ENCODE data around the gene TMPRSS3.

TMPRSS3 gene

DNA sequence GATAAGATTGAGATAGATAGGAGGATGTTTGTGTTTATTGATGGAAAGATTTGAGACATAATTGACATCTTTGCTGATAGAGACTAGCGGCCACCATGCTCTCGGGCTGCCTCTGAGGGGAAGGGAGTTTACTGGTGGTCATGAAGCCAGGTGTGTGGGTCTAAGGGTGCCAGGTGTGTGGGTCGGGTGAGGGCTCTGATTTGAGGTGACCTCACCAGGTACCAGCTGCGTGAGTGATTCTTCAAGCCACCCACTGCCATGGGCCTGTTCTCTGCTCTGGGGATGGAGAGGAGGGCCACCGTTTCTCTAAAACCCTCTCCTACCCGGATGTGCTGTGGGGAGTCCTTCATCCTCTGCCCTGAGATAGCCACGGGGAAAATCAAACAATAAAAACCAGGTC lies 11.0 kb upstream of the TMPRSS3 start:
- no peak for DNase-seq

DNA sequence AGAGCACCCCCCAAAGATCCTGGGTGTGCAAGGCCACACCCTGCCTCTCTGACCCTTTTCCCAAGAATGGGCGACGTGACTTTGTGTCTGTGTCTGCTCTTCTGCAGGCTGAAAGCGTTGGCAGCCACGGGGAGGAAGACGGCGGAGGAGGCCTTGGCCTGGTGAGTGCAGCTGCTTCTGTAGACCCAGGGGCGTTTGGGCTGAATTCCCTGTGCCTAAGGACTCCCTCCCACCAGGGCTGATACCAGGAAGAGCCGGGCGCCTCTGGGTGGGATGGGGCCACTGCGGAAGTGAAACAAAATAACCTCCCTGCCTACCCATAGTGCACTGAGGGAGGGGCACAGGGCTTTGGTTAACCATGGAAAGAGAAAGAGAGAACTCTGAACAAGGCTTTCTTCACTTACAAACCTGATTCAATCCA lies 10.4 kb upstream of the TMPRSS3 start:
- peak; percentile 67 to 79 for DNase-seq

DNA sequence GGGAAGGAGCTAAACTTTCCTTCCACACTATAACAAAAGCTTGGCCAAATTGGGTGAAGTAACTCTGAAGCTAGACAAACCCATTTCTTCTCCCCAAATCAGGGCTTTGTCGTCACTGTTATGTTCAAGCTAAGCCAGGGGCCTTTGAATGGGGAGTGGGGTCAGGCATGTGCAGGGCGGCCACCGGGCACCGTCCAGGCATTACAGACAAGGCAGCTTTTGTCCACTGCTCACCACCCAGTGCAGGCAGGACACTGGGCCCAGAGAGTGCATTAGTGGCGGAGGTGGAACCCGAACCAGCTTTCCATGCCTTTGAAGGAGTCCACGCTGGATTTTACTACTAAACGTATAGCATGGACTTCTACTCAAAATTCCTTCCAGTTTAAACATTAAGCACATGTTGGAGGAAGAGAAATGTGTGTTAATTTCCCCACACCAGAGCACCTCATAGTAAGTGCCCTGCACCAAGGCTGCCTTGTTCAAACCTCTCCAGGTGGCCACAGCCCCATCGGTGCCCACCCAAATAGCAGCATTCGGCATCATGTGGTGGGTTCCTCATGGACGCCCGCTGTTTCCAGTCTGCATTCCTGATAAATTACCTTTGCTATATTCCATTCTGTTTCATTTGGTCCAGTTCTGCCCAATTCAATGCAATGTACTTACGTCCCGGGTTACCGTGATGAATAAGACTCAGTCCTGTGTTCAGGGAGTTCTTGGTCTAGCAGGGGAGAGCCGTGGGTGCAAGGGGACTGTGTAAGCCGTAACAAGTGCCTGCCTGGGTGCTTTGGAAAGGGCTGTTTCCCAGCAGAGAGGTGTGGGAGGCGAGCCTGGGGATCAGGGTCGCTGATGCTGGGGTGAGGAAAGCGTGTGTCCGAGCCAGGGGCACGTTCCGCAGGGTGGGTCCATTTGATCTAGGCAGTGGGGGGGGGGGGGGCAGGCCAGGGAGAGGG lies 9.5 kb upstream of the TMPRSS3 start:
- DNase-seq: peak; percentile 48 to 54

DNA sequence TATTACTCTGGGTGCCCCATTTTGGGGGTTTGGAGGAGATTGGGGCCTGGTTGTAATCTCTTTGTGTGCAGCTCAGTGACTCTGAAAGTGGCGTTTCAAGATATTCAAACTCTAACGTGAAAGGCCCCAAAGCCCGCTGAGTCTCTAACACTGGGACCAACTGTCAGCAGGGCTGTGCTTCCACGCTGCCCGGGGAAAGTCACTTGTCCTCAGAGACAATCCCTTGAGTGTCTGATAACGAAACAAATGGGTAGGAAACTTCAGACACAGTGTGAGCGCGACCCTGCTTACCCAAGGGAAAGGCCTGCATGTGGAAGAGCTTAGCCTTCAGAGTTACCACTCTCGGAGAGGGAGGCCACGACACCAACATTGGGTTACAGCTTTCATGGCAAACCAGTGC lies 8.7 kb upstream of the TMPRSS3 start:
- DNase-seq: peak; percentile 36 to 55

DNA sequence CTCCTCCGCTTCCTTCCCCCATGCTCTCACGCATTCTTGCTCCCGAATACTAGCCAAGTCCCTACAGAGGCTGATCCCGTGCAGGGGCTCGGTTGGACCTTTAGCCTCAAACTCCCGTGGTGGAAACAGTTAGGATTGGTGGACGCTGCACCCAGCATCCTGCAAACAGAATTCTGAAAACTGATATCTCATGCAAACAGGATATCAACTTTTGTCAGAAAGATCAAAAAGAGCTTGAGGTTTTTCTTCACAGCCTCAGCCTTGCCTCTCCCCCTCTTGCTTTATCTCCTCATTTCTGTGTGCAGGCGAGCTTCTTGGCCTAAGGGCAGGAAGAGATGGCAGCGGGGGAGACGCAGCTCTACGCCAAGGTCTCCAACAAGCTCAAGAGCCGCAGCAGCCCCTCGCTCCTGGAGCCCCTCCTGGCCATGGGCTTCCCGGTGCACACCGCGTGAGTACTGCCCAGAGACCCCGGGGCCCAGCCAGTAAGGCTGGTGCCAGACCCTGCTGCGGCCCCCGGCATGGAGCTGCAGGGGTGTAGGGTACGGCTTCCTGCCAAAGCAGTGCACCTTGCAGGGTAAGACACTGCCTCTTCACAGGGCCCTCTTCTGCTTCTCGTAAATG lies 7.9 kb upstream of the TMPRSS3 start, which contains the start of gene UBASH3A:
UBASH3A (plus strand) TSS at position 292 of the 621 bp plus-strand sequence; CDS start at position 336, 44 bp downstream.
- DNase-seq: peak in 1 of 2 experiments; percentile 43

DNA sequence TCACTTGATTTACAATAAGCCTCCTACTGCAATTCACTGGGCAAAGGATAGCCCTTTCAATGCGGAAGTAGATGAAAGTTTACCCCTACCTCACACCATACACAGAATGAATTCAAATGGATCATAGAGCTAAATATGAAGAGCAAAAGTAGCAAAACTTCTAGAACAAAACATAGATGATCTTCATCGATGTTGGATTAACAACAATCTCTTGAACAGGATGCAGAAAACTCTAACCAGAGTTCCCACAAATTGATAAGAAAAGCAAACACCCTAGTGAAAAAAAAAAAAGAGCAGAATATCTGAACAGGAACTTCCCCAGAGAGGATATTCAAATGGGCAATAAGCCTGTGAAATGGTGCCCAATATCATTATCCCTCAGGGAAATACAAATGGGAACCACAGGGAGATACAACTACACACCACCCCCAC lies 6.0 kb upstream of the TMPRSS3 start:
- DNase-seq: no peak

DNA sequence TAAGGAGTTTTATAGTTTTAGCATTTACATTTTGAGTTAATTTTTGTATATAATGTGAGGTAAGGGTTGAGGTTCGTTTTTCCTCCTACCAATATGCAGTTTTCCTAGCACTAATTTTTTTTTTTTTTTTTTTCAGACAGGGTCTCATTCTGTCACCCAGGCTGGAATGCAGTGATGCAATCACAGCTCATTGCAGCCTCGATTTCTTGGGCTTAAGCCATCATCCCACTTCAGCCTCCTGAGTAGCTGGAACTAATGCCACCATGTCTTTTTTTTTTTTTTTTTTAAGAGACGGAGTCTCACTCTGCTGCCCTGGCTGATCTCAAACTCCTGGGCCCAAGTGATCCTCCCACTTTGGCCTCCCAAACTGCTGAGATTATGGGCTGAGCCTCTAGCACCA lies 5.3 kb upstream of the TMPRSS3 start:
- DNase-seq: no peak

DNA sequence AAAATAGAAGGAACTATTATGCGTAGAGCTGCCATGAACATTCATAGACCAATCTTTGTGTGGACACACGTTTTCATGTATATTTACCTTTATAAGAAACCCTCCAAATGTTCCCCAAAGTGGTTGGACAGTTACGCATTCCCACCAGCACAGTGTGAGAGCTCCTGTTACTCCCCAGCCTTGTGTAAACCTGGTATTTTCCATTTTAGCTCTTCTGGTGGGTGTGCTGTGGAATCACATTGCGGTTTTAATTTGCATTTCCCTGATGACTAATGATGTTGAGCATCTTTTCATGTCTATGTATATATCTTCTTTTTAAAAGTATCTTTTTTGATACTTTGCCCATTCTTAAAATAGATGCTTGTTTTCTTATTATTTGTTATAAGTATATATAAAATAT lies 4.7 kb upstream of the TMPRSS3 start:
- no peak for DNase-seq

DNA sequence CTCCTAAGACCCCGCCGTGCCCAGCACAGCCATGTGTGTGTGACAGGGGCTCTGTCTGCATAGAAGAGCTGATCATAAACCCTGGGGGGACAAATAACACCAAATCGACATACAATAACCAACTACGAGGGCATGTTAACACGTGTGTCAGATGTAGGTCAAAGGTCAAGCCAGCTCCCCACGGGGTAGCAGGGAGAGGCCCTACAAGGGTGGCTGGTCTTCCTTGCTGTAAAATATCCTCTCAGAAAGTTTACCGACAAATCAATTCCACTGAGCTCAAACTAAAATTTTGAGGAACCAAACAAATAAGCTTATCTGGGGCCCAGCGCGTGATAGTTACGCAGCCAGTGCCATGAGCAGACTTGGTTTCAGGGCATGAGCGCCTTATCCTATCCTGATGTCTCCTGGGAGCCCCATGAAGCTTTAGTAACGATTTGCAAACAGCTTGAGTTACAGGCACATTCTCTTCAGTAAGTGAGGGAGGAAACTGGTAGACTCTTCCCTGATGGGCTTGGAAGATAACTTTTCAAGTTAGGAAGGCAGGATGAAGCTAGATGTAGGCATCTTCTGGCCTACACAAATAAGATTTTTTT lies 2.7 kb upstream of the TMPRSS3 start:
- DNase-seq: no peak

DNA sequence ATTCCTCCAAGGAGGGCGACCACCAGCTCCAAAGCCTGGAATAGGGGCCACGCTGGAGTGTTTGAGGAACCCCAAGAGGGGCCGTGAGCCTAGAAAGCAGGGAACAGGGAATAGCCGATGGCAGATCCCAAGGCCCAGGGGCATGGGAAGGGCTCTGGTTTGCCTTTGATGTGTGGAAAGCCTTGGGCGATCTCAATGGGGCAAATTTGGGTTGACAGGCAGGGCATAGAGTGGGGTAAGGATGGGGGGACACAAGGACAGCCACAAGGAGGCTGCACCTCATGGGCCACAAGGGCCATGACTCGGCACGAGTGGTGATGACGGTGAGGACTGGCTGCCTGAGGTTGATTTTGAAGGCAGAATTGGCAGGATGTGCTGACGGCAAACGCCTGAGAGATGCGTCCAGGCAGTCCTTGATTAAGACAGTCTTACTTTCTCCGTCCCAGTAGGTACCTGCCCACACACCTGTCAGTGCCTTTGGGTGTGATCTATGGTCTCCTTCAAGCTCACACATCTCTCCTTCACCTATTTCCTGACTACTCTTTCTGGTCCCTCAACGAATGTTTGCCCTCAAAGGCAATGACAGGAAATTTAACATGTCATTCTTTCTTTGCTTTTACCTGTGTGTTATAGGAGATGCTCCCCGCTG lies 2.0 kb upstream of the TMPRSS3 start:
- no peak for DNase-seq

DNA sequence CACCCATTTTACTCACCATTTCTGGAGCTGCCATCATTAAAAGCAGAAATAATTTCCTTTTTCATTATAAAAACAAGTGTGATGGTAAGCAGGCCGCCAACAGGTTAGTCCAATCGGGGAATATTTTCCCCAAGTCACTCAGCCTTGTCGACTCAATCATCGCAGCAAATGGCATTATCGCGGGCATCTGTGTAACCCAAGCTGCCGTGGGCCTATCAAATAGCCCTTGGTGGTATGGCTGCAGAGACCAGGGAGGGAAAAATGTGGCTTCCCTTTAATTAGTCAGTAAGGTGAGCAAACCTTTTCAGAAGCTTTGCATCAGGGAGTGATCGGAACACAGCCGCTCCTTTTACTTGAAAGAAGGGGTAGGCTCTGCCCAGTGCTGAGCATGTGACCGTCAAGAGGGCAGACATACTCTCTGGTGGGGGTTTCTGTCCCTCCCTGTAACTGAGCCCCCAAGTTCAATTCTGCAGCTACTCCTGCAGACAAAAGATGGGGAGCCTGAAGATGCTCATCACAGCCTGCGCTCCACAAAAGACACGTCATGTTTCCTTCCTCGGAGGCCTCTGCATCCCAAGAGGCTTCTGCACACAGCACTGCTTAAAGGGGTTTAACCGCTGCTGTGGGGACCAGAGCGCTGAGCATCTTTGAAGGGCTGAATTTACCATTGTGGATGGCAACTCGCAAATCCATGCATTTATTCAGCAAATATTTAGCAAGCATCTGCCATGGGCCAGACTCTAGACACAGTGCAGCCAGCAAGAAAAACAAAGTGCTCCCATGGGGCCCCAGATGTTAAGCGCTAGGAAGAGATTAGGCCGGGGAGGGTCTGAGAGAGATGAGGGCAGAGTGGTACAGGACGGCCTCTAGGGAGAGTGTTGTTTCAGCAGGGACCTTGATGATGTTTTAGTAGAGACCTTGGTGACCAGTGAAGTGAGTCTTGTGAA lies 1.2 kb upstream of the TMPRSS3 start:
- no peak for DNase-seq

DNA sequence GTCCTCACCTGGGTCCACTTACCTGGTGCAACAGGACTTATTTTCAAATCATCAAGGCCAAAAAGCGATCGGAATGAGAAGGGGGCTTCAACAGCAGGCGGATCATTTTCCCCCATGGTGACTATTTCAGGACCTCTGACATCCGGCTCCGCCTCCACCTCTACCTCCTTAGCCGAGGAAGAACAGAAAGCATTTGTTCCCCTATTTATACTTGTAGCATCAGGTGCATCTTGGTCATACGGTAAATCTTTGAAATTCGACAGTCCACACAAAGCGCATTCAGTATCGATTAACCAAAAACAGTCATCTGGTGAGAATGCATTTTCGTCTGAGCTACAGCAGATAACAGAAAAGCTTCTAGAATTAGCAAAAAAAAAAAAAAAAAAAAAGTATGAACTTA lies 550 bp downstream of the TMPRSS3 start:
- DNase-seq: no peak

DNA sequence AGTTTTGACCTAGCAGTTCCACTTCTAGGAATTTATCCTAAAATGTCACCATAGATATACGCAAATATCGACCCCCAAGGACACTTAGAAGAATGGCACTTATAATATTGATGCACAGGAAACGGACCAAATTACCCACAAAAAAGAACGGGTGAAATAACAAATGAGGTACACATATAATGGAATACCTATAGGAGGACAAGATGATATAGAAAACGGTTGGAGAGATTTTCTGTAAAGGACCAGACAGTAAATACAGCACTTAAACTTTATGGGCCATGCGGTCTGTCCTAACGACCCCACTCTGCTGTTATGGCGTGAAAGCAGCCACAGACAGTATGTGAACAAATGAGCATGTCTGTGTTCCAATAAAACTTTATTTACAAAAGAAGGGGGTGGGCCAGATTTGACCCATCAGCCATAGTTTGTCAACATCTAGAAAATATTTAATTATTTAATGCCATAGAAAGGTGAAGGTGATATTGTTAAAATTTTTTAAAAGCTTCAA lies 2.4 kb downstream of the TMPRSS3 start:
- DNase-seq: no peak

DNA sequence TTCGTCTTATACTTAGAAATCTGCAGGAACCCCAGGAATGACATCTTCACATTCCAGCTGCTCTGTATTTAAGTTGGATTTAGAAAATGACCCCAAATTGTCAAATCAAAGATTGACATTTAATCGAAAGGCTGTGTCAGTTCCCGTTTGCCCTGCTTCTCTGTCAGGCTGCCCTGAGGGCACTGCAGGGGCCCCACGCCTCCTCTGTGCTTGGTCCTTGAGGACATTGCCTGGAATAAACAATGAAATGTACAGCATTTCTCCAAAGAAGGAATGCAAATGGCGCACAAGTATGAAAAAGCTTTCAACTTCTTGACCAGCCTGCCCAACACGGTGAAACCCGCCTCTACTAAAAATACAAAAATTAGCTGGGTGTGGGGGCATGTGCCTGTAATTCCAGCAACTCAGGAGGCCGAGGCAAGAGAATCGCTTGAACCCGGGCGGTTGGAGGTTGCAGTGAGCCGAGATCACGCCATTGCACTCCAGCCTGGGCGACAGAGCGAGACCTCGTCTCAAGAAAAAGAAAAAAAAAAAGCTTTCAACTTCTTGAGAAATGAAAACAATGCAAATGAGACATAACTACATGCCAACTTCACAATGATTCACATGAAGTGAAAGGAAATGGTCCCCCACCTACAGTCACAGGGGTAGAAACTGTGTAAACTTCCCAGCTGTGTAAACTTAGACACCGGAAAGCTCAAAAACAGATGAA lies 3.0 kb downstream of the TMPRSS3 start:
- DNase-seq: peak in 1 of 2 experiments; percentile 33

DNA sequence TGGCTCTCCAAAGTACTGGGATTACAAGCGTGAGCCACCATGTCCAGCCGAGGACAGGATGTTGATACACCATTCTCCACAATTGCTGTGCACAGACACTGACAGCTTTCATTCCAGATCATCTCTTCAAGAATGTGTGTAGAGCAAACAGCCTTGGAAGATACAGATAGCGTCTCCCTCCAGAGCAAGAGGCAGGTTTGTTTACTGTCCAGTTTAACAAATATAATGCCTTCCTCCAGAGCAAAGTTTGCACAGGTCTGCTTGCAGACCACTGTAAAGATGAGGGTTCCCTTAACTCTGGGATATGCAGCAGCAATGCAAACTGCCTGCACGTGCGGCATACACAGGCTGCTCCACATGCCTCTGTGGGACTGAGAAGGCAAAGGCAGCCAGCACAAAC lies 4.6 kb downstream of the TMPRSS3 start:
- no peak for DNase-seq

DNA sequence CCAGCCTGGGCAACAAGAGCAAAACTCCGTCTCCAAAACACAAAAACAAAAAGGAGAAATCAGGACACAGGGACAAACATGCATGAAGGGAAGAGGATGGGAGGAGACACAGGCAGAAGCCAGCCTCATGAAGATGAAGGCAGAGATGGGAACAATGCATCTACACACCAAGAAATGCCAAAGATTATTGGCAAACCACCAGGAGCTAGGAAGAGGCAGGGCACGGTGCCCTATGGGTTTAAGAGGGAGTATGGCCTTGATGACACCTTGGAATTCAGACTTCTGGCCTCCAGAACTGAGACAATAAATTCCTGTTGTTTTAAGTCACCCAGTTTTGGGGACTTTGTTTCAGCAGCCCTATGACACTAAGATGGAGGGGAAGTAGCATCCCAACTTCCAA lies 5.2 kb downstream of the TMPRSS3 start:
- DNase-seq: no peak

DNA sequence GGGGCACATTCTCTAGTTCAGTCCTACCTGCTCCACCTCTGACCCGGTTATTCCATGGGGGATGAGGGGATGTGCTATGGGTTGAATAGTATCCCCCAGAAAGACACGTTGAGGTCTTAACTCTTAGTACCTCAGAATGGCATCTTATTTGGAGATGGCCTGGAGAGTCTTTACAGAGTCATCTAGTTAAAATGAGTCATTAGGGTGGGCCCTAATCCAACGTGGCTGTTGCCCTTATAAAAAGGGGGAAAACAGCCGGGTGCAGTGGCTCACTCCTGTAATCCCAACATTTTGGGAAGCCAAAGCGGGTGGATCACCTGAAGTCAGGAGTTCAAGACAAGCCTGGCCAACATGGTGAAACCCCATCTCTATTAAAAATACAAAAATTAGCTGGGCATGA lies 5.7 kb downstream of the TMPRSS3 start:
- DNase-seq: no peak

DNA sequence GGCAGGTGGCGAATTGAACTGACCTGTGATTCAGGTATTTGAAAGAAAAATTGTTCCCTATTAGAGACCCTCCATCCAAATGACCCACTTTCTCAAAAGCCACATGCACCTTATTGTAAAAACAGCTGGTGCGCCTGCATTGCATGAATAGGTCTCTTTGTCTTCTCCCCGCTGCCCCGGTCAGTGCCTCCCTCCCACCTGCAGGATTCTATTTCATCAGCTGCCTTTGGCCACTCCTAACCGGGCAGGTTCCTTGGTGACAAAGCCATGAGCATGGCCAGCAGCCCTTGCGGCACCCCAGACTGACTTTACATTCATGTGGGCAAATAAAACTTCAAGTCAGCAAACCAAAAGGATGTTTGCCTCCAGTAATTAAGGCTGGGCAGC lies 6.4 kb downstream of the TMPRSS3 start:
- DNase-seq: no peak

DNA sequence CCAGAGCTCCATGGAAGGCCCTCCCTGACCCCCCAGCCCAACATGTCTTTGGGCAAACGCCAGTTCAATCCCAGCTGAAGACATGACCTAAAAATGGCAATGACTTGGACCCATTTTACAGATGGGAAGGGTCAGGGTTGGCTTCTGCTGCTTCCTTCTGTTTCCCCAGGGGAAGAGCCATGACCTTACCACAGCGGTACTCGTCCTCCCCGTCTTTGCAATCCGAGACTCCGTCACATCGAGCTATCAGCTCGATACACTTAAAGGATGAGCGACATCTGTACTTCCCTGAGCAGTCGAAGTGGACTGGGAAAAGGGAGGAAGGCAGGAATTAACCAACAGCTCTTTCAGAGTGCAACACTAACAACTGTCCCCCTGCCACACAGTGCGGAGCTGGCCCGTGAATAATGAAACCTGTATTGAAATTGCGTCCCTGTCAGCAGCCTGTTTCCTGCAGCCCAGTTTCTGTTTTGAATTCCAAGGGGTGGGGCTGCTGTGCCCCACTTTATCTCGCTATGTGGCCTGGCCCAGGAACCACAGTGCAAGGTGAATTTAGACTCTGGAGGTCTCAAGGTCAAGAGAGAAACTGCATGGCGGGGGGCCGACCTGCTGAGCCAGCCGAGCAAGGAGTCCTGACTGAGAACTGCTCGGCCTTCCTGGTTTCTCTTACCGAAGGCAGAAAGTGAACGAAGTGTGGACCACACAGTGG lies 7.0 kb downstream of the TMPRSS3 start:
- no peak for DNase-seq

DNA sequence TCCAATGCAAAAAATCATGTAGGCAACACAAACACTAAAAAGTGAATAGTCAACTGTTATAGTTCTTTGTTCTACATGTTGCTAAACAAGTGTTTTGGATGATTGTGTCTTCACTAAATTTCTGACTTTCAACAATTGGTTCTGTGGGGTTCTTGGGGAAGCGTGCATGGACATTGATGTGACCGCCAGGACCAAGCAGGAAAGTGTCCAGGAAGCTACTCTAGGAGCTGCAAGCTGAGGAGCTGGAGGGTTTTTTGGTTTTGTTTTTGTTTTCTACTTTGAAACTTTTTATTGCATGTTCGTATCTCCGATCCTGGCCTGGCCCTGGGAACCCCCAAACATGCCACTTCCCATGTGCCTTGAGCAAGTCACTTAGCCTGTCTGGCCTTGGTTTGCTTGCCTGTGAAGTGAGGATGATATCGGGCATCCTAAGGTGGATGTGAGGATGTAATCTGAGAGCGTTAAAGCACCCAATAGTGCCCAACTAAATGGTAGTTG lies 8.0 kb downstream of the TMPRSS3 start:
- DNase-seq: no peak

All from activated CD4-positive, alpha-beta T cell treated with anti-CD3 and anti-CD28 coated beads, Interleukin-2, amount 50 U/mL, for 48 hours (primary cell).